ENCODE data around the gene PAM16. TPM values are rescaled to one million over a fixed set of nuclear protein-coding genes. Genes with fewer than 3 reads are reported as not detected.
A peak's percentile ranks its signal among the peaks of the same experiment; 100 is the strongest.

PAM16 gene
- total RNA-seq, 4 donors from 2014 or later = 26.5 to 40.5 (median 29.2) TPM

DNA sequence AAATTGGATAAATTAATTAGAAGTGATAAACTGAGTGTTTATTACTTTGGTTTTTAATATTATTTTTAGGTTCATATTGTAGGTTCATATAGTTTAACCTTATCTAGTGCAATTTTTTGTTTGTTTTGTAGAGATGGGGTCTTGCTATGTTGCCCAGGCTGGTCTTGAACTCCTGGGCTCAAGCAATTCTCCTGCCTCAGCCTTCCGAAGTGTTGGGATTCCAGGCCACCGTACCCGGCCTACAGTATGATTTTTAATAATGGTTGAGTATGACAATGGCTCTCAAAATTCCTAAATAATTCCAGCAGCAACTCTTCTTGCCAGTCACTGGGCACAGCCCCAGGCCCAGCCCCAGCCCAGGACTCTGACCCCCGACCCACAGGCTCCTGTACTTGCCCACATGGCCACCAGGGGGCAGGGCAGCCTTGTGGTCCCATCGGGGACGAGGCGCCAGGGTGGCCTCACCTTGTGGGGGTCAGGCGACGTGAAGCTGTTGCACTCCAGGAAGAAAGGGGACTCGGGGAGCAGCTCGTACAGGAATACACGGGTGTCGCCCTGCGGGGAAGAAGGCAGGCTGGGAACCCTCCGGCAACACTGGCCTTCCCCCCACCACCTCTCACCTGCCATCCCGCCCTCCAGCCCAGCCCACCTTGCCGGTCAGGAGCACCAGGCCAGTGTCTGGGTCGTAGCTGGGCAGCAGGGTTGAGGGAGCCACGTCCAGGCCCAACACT lies 7.9 kb upstream of the PAM16 start:
- Histone ChIP-seq H3K27ac (no peak overlapping the region), H3K4me3 (no peak overlapping the region), H3K27me3 (no peaks in the 10 kb centered on the region), H3K9me3 (no peaks in the 10 kb centered on the region), H3K4me1 (no peaks in the 10 kb centered on the region), H3K36me3 (peaks cover 0 to 7% (median 0%) of the 10 kb centered on the region in 4 donors)
- WGBS, 2 donors (ENCODE audit: low coverage in 1 of 2) = 58 to 67% methylated on average over 3 to 17 of the region's 19 CpGs
- TF ChIP-seq EP300 (IDR thresholded peaks at IDR 0.05; ENCODE audit: low read depth) (no peak), POLR2AphosphoS5 (IDR thresholded peaks at IDR 0.05) (no peak), POLR2A (IDR thresholded peaks at IDR 0.05) (no peak)
- TF ChIP-seq, protein P1, sequence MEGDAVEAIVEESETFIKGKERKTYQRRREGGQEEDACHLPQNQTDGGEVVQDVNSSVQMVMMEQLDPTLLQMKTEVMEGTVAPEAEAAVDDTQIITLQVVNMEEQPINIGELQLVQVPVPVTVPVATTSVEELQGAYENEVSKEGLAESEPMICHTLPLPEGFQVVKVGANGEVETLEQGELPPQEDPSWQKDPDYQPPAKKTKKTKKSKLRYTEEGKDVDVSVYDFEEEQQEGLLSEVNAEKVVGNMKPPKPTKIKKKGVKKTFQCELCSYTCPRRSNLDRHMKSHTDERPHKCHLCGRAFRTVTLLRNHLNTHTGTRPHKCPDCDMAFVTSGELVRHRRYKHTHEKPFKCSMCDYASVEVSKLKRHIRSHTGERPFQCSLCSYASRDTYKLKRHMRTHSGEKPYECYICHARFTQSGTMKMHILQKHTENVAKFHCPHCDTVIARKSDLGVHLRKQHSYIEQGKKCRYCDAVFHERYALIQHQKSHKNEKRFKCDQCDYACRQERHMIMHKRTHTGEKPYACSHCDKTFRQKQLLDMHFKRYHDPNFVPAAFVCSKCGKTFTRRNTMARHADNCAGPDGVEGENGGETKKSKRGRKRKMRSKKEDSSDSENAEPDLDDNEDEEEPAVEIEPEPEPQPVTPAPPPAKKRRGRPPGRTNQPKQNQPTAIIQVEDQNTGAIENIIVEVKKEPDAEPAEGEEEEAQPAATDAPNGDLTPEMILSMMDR (IDR thresholded peaks at IDR 0.05) = peak; percentile 92 to 97 (median 96)
- intact Hi-C loops (cut with DNase I; ENCODE audit: low total_unique reads) (loop anchor here (1.0 to 10.0 kb wide), 2 partner anchors 43 to 736 kb away; partner anchors contain the start of gene EEF2KMT), in situ Hi-C loops (cut with MboI; ENCODE audit: low pct_ligation_motif_present in 1 of 4, low pct_unique_long_range_greater_than_20kb in 1 of 4, low sequenced_read_pairs in 3 of 4) (loop anchor here in 2 of 4 donors (10.0 kb wide), 2 partner anchors 46 to 56 kb away; partner anchors contain the start of gene CORO7 (in 1 of the 2))
- peak; percentile 59 for DNase-seq

DNA sequence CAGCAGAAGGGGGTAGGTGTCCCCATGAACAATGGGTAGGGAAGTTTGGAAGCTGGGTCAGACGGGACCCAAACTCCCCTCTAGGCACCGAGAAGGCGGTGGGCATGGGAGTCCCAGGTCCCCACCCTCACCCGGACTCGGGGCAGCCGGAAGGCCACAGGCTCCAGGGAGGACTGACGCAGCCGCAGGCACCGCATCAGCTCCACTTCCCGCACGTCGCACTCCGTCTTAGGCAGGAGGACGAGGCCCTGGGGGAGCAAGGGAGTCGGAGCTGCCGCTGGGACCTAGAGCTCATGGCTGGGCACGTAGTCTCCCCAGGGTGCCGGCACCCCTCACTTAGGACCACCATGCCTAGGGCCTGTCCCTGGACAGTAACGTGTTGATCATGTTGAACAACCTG lies 7.1 kb upstream of the PAM16 start:
- 96 to 100% methylated on average over 1 to 19 of the region's 19 CpGs for WGBS, 2 donors (ENCODE audit: low coverage in 1 of 2)
- intact Hi-C loops (cut with DNase I; ENCODE audit: low total_unique reads) (loop anchor here (10.0 kb wide), 1 partner anchor 737 kb away; the partner anchor contains the start of gene EEF2KMT), in situ Hi-C loops (cut with MboI; ENCODE audit: low pct_ligation_motif_present in 1 of 4, low pct_unique_long_range_greater_than_20kb in 1 of 4, low sequenced_read_pairs in 3 of 4) (loop anchor here in 2 of 4 donors (10.0 kb wide), 2 partner anchors 47 to 57 kb away; partner anchors contain the start of gene CORO7 (in 1 of the 2))
- H3K27ac ChIP-seq = no peak overlapping the region
- H3K4me3 ChIP-seq = no peak overlapping the region
- no peaks in the 10 kb centered on the region for H3K27me3 ChIP-seq
- H3K4me1 ChIP-seq = no peaks in the 10 kb centered on the region
- TF ChIP-seq POLR2AphosphoS5 (IDR thresholded peaks at IDR 0.05) (no peak), POLR2A (IDR thresholded peaks at IDR 0.05) (no peak), EP300 (IDR thresholded peaks at IDR 0.05; ENCODE audit: low read depth) (no peak)
- TF ChIP-seq, protein P1 (IDR thresholded peaks at IDR 0.05) = no peak
- no peaks in the 10 kb centered on the region for H3K9me3 ChIP-seq
- peaks cover 0 to 1% (median 0%) of the 10 kb centered on the region in 4 donors for H3K36me3 ChIP-seq
- DNase-seq = no peak

DNA sequence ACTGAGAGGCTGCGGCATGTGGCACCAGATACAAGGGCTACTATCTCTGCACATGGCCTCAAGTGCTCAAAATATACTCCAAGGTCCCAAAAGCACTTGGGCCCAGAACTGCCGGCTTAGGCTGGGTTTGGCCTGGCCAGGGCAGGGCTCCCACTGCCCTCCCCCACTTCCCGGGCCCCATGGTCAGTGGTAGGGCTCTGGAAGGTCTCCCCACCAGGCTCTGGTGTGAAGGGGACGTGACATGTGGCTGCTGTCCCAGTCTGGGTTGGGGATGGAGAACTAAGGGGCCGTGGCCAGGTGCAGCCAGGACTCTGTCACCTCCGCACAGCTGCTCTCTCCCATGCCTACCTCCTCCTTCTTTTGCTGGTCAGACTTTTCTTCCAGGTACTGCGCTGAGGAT lies 5.7 kb upstream of the PAM16 start:
- Histone ChIP-seq H3K4me1 (no peaks in the 10 kb centered on the region), H3K27ac (no peak overlapping the region), H3K27me3 (no peaks in the 10 kb centered on the region), H3K36me3 (no peaks in the 10 kb centered on the region), H3K9me3 (no peaks in the 10 kb centered on the region), H3K4me3 (no peak overlapping the region)
- intact Hi-C loops (cut with DNase I; ENCODE audit: low total_unique reads) (loop anchor here (10.0 kb wide), 1 partner anchor 738 kb away; the partner anchor contains the start of gene EEF2KMT), in situ Hi-C loops (cut with MboI; ENCODE audit: low pct_ligation_motif_present in 1 of 4, low pct_unique_long_range_greater_than_20kb in 1 of 4, low sequenced_read_pairs in 3 of 4) (loop anchor here in 2 of 4 donors (10.0 kb wide), 2 partner anchors 48 to 58 kb away; partner anchors contain the start of gene CORO7 (in 1 of the 2))
- no peak for TF ChIP-seq POLR2AphosphoS5 (IDR thresholded peaks at IDR 0.05)
- no peak for TF ChIP-seq POLR2A (IDR thresholded peaks at IDR 0.05)
- no peak for DNase-seq
- 95% methylated on average over 7 of the region's 7 CpGs; no CpG with 5 or more reads in 1 of the 2 donors for WGBS, 2 donors (ENCODE audit: low coverage in 1 of 2)

DNA sequence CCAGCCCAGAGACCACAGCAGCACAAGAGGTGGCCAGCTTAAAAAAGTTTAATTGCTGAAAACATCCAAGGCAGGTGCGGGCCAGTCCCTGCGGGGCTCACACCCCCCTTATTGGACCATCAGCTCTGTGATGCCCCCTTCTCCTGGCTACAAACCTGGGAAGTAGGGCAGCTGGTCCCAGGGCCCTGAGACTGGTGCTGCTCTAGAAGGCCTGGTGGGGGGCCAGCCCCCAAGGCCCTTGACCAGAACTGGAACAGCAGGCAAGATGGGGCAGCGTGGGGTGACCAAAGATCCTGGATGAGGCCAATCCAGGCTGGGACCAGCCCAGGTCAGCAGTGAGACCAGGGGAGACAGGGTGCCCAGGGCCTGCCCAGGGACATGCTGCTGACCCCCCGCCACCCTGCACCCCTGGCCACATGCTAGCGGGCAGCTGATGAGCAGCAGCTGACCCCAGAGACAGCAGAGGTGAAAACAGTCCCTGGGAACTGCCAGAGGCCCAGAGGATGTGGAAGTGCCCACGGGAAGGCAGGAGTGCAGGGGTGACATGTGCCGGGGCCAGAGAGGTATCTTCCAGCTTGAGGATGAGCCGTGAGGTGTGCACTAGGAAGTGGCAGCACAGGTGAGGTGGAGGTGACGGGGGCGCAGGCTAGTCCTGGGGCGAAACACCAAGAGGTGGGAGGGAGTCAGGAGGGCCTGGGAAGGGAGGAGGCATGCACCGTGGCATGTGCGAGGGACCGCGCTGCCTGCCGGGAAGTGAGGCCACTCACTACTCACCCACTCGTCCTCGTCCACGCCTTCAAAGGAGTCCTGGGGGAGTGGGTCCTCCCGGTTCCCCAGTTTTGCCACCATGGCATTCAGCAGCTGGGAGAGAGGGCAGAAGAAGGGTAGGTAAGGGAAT lies 3.6 kb upstream of the PAM16 start:
- intact Hi-C loops (cut with DNase I; ENCODE audit: low total_unique reads) (loop anchor here (10.0 kb wide), 1 partner anchor 740 kb away; the partner anchor contains the start of gene EEF2KMT), in situ Hi-C loops (cut with MboI; ENCODE audit: low pct_ligation_motif_present in 1 of 4, low pct_unique_long_range_greater_than_20kb in 1 of 4, low sequenced_read_pairs in 3 of 4) (loop anchor here in 2 of 4 donors (10.0 kb wide), 2 partner anchors 50 to 60 kb away; partner anchors contain the start of gene CORO7 (in 1 of the 2))
- Histone ChIP-seq H3K27ac (no peak overlapping the region), H3K27me3 (no peaks in the 10 kb centered on the region), H3K36me3 (no peaks in the 10 kb centered on the region), H3K4me3 (no peak overlapping the region), H3K4me1 (peaks cover 0 to 14% (median 13%) of the 10 kb centered on the region in 4 donors), H3K9me3 (no peaks in the 10 kb centered on the region)
- 92 to 94% methylated on average over 7 to 20 of the region's 20 CpGs for WGBS, 2 donors (ENCODE audit: low coverage in 1 of 2)
- no peak for DNase-seq
- TF ChIP-seq EP300 (IDR thresholded peaks at IDR 0.05; ENCODE audit: low read depth) (no peak), POLR2AphosphoS5 (IDR thresholded peaks at IDR 0.05) (no peak), POLR2A (IDR thresholded peaks at IDR 0.05) (no peak)
- TF ChIP-seq, protein P1 (IDR thresholded peaks at IDR 0.05) = no peak
